ENCODE measurements around the gene TRAM1L1.
A peak's percentile ranks its signal among the peaks of the same experiment; 100 is the strongest.

TRAM1L1 gene

GRCh38 chr4:117084866-117085701, at the start of gene TRAM1L1:
Gene TRAM1L1, minus strand, starts transcription at chr4:117085576. Its CDS starts 183 bp downstream, at chr4:117085393.
- DNase-seq: peak; percentile 83

DNA sequence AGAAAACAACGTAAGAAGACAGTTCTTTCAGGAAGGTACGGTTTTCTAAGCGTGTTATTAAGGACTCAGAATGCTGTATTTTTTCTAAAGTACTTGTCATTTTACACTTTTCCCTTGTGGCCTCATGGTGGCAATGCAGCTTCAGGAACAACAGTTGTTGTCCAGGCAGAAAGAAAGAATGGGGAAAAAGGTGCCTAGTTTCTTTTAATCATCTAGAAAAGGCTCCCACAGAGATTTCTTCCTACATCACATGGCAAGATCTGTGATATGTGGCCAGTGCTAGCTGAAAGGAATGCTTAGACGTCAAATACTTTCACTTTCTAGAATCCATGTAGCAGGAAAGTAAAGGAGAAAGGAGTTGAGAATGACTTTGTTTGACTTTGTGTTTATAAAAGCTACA, 49.0 kb upstream of the TRAM1L1 start:
- DNase-seq: peak; percentile 82

GRCh38 chr4:117096886-117097285, 11.5 kb upstream of the TRAM1L1 start:
- no peak for DNase-seq

- no peak for DNase-seq
Measured at GRCh38 chr4:117096462-117096861, 11.1 kb upstream of the TRAM1L1 start.

DNA sequence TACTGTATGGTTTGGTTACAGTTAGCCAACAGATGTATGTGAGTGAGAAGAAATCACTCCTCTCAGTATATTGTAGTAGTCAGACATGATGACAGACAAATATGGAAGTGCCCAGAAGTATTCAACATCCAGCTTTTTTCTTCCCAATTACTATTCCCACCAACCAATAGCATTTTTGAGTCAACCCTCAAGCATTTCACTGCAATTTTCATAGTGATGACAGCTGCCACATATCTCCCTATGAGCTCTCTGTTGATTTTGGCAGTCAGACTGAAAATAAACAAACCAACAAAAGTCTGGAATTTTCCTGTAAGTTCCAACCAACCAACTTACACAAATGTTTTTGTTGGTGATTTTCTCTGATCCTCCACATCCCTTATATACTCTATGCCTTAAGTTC, 8.2 kb upstream of the TRAM1L1 start:
- peak; percentile 18 for DNase-seq

- DNase-seq: no peak
Measured at GRCh38 chr4:117077760-117078159, 7.6 kb downstream of the TRAM1L1 start.

DNA sequence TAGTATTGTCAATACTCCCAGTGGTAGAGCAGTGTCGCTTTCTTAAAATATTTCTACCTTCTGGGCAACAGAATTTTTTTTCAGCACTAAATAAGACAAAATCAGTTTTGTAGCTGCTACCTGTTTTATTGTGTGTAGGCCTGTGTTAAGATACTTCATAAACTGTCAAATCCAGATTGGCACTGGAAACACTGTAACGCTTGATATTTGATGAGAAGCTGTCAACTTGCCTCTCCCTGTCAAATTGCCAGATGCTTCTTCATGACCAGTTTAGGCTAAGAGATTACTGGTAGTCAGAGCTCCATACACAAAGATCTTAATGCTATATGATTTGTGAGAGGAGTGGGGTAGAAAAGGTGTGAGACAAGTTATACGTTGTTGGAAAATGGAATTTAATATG, 17.3 kb downstream of the TRAM1L1 start:
- no peak for DNase-seq

- no peak for DNase-seq
Measured at GRCh38 chr4:117063961-117064696, 21.2 kb downstream of the TRAM1L1 start.

- no peak for DNase-seq
Measured at GRCh38 chr4:117042962-117043361, 42.4 kb downstream of the TRAM1L1 start.

Measured in DMS53 (cell line).